Amniotic epithelial cell (primary cell): ENCODE measurements around the gene PHRF1.

Experiments used
- DNase-seq: peaks from one replicate; pipeline ENCODE4 v3.0.0-alpha.2; 2010; ENCODE audit warnings: low read depth

Gene PHRF1

DNA sequence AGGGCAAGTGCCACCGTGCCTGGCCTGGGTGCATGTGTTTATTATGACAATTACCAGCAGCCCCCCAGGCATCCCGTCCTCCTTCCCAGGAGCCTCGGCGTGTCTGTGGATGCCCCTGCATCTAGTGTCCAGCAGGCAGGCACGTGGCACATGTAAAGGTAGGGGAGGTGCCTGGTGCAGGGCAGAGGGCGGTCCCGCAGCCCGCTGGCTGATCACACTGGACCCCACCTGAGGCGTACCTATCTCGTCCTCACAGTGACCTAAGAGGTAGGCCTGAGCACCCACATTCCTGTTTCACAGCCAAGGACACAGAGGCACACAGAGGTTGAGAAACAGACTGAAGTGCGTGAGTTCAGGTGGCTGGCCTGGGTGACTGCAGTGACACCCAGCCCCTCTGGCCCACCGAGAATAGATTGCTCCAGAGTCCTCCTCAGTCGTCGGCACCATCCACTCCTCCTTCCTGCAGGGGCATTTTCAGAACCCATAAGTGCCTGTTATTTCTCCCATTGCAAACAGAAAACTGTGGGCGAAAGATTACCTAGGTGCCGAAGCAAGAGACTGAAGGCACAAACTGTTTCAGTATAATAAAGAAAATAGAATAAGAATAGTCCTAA is 3.0 kb upstream of the PHRF1 start:
- DNase-seq, result no peak

DNA sequence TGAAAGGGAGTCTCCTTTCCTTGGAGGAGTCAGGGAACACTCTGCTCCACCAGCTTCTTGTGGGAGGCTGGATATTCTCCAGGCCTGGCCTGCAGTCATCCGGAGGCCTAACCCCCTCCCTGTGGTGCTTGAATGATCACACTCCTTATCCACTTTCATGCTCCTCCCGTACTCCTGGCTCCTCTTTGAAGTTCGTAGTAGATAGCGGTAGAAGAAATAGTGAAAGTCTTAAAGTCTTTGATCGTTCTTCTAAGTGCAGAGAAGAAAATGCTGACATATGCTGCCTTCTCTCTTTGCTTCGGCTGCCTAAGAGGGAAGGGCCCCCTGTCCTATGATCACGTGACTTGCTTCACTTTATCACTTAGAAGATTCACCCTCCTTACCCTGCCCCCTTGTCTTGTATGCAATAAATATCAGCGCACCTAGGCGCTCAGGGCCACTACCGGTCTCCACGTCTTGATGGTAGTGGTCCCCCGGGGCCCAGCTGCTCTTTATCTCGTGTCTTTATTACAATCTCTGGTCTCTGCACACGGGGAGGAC is 2.2 kb upstream of the PHRF1 start:
- peak; percentile 64 for DNase-seq

DNA sequence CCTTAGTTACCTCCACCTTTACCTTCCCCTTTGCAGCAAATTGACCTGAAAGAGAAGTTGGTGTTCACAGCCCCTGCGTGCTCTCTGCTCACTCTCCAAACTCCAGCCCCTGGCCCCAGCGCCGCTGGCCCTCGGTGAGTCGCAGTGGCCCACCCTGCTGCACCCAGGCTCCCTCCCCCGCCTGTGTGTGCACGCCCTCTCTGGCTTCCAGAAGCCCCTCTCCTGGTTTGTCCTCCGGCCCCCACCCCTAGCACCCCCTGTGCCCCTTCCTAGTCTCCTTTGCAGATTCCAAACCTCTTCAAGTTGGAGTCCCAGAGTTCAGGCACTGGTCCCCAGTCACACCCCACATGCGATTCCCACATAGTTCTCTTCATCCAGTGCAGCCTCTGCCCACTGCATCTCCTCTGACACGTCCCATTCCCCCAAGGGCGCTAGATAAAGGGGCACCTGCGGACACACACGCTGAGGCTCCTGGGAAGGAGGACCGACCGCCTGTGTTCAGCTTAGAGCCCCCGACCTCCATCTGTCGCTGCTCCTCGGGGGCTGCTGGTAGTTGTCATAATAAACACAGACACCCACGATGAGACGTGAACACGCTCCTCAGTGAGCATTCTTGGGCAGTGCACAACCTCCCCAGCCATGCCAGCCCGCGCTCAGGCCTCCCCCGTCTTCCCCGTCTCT is 1.5 kb upstream of the PHRF1 start:
- DNase-seq, result no peak

DNA sequence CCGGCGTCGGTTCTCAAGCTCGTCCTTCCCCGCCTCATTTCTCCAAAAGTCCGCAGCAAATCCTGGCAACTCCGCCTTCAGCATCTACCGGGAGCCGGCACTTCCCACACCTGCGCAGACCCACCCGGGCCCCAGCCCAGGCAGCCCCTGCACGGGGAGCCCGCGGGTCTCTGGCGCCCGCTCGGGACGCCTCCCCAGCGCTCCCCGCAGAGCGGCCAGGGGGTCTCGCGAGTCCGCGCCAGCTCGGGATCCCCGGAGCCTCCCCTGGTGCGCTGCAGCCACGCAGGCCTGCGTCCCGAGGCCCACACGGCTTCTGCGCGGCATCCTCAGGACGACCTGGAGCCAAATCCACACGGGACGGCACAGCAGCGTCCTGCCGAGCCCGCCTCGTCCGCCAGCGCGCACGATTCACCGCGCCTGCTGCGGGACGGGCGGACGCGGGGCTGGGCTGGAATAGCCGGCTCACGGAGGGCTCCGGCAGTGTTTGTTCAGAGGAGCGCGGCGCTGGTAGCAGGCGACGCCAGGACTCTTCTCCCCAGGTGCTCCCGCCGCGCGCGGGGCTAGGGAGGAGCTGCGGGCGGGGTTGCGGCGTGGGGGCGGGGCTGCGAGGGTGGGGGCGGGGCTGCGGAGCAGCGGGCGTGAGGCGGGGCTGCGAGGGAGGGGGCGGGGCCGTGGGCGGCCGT is 816 bp upstream of the PHRF1 start:
- DNase-seq, result no peak

DNA sequence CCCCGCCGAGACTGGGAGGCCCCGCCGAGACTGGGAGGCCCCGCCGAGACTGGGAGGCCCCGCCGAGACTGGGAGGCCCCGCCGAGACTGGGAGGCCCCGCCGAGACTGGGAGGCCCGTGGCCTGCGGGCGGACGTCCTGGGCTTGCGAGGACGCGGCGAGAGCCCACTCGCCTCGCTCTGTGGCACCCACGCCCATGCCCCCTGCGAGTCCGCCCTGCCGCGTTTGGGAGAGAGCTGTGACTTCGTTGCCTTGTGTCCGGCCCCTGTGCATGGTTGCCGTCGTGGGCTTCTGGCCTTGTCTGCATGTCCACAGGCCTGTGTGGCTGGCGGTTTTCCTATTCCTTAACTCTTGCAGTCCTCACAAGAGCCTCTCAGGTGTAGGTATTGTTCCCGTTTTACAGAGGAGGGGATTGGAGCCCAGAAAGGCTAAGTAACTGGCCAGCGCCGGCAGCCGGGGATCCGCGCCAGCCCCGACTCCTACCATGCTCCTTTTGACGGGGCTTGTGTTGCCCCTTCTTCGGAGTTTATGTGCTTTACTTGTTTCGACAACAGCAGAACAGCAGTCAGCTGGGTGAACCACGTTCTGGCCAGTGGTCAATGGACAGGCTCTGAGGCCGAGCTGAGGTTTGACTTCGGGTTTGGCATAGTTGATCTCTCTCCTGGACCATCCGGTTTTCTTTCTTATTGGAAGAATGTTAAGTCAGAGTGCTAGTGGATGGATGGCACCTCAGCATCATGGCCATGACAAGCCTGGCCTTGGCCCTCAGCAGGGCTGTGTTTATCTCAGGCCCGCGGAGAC is 741 bp downstream of the PHRF1 start:
- DNase-seq, result no peak

DNA sequence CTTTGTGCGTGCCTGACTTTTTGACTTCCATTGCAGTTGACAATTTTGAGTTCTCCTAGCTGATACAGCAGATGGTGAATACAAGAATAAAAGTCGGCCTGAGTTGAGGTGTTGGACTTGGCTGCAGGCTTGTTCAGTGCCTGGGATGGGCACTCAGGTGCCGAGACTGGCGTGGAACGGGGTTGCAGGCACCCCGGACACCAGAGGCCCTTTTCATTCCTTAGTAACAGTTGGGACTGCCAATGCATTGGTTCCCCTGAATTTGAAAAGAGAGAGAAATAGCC is 1.3 kb downstream of the PHRF1 start:
- DNase-seq, result no peak

DNA sequence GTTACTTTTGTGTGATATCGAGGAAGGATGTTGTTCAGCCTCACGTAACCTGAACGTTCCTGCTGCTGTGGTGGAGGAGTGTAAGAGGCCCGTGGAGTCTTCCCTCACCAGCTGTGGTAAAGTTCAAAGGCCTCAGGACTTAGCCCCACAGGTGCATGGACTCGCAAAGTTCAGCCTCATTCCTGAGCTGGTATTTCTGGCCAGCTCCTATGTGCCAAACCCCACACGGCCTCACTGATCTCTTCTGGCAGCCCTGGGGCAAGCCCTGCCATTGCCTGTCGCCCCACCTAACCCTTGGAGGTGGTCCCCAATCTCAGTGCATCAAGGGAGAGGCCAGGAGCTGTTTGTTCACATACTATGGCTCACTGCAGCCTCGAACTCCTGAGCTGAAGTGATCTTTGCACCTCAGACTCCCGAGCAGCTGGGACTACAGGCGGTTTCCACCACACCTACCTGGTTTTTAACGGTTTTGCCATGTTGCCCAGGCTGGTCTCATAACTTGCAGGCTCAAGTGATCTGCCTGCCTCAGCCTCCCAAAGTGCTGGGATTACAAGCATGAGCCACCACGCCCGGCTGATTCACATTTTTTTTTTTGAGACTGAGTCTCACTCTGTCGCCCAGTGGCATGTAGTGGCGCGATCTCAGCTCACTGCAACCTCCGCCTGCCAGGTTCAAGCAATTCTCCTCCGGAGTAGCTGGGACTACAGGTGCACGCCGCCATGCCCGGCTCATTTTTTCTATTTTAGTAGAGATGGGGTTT is 2.2 kb downstream of the PHRF1 start:
- DNase-seq, result no peak

DNA sequence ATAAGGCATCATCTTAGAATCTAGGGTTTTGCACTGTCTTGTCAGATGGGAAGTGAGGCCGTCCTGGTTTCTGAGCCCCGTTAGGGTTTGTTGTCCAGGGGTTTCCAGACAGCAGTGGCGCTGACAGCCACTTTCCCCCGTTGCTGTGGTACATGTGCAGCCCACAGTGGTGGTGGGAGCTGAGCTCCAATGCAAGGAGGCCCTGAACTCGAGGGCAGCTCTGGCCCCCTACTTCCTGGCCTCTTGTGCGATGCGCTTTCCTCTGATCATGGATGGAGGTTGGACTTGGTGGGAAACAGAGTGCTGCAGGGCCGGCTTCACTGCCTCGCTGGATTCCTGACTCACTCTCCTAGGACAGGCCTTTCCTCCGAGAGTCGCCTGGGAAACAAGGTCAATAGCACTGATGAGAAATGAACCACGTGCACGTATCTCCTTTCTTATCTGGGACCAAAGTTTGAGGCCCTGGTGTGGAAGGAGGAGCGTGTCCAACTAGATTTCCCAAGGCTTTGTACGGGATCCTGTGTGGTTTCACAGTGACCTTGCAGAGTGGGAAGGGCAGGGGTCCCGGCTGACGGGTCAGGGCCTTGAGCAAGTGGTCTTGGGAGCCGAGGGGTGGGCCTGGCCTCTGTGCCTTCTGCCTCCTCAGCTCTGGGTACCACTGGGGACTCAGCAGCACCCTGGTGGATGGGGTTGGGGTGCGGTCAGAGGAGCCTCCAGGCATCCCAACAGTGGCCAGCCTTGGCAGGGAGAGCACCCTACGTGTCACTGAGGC is 3.7 kb downstream of the PHRF1 start:
- DNase-seq, result peak; percentile 90

DNA sequence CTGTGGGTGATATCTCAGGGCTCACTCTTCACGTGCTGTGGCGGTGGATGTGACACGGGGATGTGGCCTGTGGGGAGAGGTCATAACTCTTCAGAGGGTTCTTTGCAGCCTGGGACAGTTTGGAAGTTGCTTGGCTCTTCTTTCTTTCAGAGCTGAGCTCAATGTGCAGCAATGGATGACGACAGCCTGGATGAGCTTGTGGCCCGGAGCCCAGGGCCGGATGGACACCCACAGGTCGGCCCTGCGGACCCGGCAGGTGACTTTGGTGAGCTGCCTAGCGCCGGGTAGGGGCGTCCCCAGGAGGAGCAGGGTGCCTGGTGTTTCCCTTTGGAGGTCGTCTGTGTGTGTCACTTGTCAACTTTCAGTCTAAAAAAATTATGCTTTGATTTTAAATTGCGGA is 5.1 kb downstream of the PHRF1 start:
- DNase-seq, result no peak

DNA sequence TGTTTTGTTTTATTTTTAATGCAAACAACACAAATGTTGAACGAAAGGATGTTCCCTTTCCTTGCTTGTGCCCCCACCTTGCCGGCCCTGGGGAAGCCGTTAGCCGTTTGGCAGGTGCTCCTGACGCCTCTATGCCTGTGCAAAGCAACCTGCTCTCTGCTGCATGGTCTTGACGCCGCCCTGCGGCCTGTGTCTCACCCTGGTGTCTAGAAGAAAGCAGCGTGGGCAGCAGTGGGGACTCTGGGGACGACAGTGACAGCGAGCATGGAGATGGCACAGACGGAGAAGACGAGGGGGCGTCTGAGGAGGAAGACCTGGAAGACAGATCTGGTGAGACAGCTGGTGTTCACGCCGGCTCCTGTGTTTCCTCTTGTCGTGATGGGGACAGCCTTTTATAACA is 5.5 kb downstream of the PHRF1 start:
- DNase-seq, result no peak

DNA sequence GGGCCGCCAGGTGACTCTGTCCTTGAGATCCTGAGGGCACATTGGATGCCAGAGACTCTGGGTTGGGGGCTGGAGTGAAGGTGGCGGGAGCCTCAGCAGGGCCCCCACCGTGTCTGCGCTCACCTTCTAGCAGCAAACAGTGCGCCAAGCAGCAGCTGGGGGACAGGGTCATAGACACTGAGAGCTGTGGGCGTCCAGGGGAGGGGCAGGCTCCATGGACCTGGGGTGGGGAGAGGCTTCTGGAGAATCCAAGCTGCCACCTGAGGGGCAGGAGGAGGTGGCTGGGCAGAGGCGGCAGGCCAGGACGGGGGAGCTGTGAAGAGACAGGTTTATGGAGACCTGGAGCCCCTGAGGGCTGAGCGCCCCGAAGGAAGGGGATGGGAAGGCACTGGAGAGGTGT is 8.0 kb downstream of the PHRF1 start:
- DNase-seq, result no peak

DNA sequence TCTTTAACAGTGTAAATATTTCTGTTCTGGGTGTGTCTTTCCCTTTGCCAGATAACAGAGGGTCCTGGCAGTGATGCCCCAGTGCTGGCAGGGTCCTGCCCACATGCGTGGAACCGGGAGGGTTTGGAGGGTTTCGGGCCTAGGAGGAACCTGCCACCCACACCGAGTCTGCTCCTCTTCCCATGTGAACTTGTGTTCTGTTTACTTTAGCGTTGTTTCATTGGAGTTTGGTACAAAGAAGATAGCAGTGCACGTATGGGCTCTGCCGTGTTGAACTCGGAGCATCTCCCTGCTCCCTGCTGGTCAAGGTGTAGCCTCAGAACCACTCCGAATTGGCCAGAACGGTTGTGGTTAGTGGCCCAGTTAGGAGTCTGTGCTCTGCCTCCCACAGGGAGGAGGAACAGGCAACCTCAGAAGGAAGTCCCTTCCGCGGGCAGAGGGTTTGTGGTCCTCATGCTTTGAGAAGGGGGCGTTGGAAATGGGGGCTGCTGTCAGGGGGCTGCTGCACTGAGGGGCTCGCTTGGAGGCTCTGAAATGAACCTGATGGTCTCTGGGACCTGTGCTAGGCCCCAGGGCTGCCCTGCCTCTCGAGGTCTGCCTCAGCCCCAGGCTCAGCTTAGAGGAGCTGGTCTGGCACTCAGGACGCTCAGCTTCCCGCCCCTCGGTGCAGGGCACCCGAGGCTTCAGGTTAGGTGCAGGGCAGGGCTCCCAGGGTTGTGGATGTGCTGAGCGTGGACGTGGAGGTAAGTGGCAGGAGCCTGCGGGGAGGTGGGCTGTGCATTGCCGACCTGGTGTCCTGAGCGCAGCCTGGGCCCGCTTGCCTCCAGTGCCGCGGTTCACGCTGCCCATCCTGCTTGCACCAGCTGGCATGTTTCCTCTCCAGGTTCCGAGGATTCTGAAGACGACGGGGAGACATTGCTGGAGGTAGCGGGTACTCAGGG is 10.4 kb downstream of the PHRF1 start:
- DNase-seq, result no peak

DNA sequence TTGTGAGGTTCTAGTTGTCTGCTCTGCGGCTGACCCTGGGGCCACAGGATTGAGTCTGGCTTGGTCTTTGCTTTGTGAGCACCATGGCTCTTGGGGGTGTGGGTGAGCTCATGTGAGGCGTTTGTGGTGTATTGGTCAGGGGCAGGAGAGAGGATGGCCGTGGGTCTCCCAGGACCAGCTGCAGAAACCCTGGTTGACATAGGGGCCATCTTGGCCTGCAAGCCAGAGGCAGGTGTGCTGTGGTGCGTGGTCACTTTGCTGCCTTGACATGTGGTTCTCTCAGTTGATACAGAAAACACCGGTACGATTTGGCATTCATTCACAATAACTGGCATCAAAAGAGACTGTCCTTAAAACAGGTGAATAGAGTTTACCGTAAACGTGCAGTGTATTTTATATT is 11.3 kb downstream of the PHRF1 start:
- DNase-seq, result no peak

DNA sequence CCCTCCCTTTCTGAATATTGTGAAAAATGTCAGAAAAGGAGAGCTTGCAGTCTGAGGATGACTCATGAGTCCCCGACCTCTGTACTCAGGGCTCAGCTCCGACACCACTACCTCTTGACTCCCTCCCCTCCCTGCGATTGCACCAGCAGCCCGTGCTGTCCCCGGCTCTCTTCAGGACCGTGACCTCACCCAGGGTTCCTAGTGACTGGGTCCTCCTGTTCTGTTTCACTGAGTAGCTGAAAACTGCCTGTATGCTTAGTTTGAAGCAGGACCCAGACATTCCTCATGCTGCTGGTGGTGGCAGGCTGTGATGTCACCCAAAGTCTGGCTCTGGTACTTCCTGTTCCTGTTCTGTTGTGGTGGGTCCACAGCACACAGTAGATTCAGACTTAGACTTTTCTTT is 11.7 kb downstream of the PHRF1 start:
- peak; percentile 87 for DNase-seq

DNA sequence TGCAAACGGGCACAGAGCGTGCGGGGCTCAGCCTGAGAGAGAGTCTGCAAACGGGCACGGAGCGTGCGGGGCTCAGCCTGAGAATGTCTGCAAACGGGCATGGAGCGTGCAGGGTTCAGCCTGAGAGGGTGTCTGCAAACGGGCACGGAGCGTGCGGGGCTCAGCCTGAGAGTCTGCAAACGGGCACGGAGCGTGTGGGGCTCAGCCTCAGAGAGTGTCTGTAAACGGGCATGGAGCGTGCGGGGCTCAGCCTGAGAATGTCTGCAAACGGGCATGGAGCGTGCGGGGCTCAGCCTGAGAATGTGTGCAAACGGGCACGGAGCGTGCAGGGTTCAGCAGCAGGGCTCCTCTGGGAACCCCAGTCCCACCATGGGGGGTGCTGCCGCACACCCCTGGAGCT is 13.5 kb downstream of the PHRF1 start:
- DNase-seq, result no peak

DNA sequence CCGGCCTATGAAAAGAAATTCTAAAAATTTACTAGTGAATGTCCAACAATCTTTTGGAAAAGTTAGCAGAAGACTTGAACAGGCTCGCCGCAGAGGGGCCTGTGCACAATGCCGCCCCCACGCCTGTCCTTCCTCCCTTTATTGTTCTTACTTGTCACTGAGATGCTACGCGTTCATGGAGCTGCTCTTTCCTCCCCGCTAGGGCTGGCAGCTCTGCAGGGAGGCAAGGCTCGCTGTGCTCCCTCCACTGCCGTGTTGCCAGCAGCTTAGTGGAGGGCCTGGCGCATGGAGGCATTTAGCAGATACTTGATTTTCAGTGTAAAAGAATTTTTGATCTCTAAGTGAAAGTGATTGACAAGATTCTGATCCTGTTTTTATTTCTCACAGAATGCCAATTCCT is 14.7 kb downstream of the PHRF1 start:
- no peak for DNase-seq

DNA sequence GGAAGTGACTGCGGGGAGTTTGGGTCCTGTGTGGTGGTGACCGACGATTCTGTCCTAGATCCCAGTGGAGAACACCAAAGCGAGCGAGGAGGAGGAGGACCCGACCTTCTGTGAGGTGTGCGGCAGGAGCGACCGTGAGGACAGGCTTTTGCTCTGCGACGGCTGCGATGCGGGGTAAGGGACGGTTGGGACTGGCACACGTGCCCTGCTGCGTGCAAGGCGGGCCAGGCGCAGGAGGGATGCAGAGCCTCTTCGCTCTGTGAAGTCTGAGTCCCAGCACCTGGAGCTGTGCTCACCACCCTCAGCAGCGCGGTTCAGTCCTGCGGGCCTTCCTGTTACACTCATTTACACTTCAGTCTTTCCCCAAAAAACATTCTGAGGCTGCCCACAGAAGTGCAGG is 16.2 kb downstream of the PHRF1 start:
- no peak for DNase-seq

DNA sequence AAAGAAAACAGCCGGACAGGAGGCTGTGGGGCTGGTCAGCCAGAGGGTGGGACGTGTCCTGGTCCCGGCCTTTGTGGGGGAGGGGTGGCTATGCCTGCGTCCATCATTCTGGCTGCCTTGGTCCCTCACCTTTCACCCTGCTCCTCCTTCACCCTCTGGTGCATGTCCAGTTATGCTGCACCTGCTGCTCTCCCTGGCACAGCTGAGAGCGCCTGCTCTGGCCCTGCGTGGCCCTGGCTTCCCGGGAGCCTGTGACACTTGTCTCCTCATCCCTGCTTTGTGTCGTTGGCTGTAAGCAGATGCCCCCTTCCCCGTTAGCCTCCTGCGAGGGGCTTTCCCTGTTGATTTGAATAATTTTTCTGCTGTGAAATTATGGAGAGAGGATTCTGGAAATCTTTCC is 16.6 kb downstream of the PHRF1 start:
- DNase-seq, result no peak

DNA sequence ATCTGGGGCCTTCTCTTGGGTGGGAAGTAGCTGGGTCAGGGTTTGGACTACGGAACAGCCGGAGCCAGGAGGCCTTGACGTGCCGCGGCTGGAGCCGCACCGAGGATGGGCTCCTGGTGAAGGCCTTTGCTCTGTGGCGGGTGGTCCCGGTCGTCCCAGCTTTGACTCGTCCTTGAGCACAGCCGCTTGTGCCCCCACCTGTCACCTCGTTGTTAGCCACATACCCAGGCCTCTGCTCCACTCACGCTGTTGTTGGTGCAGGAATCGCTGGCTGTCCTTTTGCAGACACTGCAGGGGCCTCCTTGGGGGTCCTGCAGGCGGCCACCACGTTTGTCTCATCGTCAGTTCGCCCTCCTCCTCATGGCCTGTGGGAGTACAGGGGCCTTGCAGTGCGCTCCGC is 17.1 kb downstream of the PHRF1 start:
- no peak for DNase-seq

DNA sequence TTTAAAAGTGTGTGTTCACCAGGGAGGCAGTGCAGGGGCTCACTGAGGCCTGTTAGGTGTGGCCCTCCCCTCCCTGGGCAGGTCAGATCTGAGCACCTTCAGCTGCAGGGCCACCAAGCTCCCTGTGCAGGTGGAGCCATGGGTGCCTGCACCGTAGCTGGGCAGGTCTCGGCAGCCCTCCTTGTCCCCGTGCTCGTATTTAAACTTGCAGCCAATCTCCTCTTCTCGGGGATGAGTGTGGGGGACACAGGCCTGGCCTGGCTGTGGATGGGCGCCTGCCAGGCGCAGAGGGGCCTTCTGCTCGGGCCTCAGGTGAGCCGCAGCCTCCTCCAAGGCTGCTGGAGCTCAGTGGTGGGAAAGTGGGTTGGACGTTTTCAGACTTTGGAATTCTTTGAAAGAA is 19.1 kb downstream of the PHRF1 start:
- DNase-seq, result no peak
